Measurements from ENCODE around the gene PER1. TPM values are rescaled to one million over a fixed set of nuclear protein-coding genes. Genes with fewer than 3 reads are reported as not detected.

Gene PER1
- total and polyA plus RNA-seq, 2 of the 13 experiments (the other 11 are each of a cell fraction or from before 2014, with no cell fraction given), result 2.6 to 3.6 TPM

DNA sequence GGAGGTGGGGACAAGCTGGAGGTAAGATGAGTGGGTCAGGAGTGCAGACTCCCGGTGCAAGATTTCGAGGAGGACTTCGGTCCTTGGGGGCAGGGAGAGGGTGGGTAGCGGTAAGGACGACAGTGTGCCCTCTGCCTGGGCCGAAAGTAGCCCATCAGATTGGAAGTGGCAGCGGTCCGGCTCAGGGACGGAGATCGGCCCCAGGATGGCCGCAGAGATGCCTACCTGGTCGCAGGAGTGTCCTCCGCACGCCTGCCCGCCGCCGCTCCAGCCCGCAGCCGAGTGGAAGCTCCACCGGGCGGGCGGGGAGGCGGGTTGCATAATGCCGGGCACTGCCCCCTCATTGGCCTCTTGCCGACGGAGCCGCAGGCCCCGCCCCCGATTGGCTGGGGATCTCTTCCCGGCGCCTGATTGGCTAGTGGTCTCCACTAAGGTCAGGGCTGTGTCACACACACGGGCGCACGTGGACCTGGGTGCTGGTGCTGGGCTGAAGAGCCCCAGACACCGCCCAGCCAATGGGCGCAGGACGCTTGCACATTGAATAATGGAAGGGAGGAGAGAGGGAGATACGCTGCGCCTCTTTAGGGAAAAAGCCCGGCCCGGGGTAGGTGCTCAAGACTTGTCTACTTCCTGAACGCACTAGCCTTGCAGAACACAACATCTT lies at the start of gene PER1 (continued):
- TF ChIP-seq ZSCAN20 (CRISPR knock-in tag; IDR thresholded peaks at IDR 0.05; ENCODE audit: borderline replicate concordance) (no peak), JARID2 (CRISPR knock-in tag; IDR thresholded peaks at IDR 0.05; ENCODE audit: insufficient replicate concordance) (no peak), ZNF30 (CRISPR knock-in tag; IDR thresholded peaks at IDR 0.05) (no peak), NCOA1 (CRISPR knock-in tag; IDR thresholded peaks at IDR 0.05) (no peak), USF2 (IDR thresholded peaks at IDR 0.05; ENCODE audit: low read depth, low read length) (no peak), USF2 (CRISPR knock-in tag; IDR thresholded peaks at IDR 0.05; ENCODE audit: borderline replicate concordance) (no peak), ZNF24 (IDR thresholded peaks at IDR 0.05) (no peak), ZNF749 (CRISPR knock-in tag; IDR thresholded peaks at IDR 0.05; ENCODE audit: borderline replicate concordance) (no peak), CCAR2 (optimal IDR thresholded peaks at IDR 0.05; ENCODE audit: low read depth, low read length) (no peak), NFKBIZ (CRISPR knock-in tag; IDR thresholded peaks at IDR 0.05) (no peak), ZNF329 (CRISPR knock-in tag; IDR thresholded peaks at IDR 0.05; ENCODE audit: low read depth) (no peak), ZBTB42 (CRISPR knock-in tag; IDR thresholded peaks at IDR 0.05) (no peak), ZNF780A (CRISPR knock-in tag; IDR thresholded peaks at IDR 0.05) (no peak), ZNF572 (CRISPR knock-in tag; IDR thresholded peaks at IDR 0.05) (no peak), REL (CRISPR knock-in tag; conservative IDR thresholded peaks at IDR 0.05) (no peak), MBNL3 (CRISPR knock-in tag; conservative IDR thresholded peaks at IDR 0.05) (no peak), HHEX (CRISPR knock-in tag; IDR thresholded peaks at IDR 0.05) (no peak), ARNT2 (CRISPR knock-in tag; IDR thresholded peaks at IDR 0.05; ENCODE audit: low read depth) (no peak), RAD51 (IDR thresholded peaks at IDR 0.05; ENCODE audit: borderline replicate concordance) (no peak), MTA1 (CRISPR knock-in tag; IDR thresholded peaks at IDR 0.05; ENCODE audit: borderline replicate concordance) (0 out of 2 replicates have a peak, but pooled peaks have one; percentile 19), ZNF234 (CRISPR knock-in tag; conservative IDR thresholded peaks at IDR 0.05) (no peak), ZNF879 (CRISPR knock-in tag; IDR thresholded peaks at IDR 0.05) (no peak), ZNF737 (CRISPR knock-in tag; IDR thresholded peaks at IDR 0.05; ENCODE audit: borderline replicate concordance) (no peak), ZNF724P (CRISPR knock-in tag; IDR thresholded peaks at IDR 0.05; ENCODE audit: borderline replicate concordance) (no peak)
- TF ChIP-seq, protein P1, sequence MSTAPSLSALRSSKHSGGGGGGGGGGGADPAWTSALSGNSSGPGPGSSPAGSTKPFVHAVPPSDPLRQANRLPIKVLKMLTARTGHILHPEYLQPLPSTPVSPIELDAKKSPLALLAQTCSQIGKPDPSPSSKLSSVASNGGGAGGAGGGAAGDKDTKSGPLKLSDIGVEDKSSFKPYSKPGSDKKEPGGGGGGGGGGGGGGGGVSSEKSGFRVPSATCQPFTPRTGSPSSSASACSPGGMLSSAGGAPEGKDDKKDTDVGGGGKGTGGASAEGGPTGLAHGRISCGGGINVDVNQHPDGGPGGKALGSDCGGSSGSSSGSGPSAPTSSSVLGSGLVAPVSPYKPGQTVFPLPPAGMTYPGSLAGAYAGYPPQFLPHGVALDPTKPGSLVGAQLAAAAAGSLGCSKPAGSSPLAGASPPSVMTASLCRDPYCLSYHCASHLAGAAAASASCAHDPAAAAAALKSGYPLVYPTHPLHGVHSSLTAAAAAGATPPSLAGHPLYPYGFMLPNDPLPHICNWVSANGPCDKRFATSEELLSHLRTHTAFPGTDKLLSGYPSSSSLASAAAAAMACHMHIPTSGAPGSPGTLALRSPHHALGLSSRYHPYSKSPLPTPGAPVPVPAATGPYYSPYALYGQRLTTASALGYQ (CRISPR knock-in tag; IDR thresholded peaks at IDR 0.05), result no peak
- TF ChIP-seq, protein P2, sequence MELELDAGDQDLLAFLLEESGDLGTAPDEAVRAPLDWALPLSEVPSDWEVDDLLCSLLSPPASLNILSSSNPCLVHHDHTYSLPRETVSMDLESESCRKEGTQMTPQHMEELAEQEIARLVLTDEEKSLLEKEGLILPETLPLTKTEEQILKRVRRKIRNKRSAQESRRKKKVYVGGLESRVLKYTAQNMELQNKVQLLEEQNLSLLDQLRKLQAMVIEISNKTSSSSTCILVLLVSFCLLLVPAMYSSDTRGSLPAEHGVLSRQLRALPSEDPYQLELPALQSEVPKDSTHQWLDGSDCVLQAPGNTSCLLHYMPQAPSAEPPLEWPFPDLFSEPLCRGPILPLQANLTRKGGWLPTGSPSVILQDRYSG (CRISPR knock-in tag; IDR thresholded peaks at IDR 0.05), result no peak

All from HepG2 (cell line).